HFF-Myc (cell line): ENCODE results near the gene PRKCE.

Source experiments
- DNase-seq: peaks from one replicate; pipeline ENCODE4 v3.0.0-alpha.2; 2011; ENCODE audit warnings: low read depth; ENCODE audit errors: extremely low read depth
- H3K4me3 ChIP-seq: replicated peaks from 2 replicates; pipeline ENCODE4 v1.5.1; 2011; ENCODE audit warnings: low read depth, mild to moderate bottlenecking, control low read depth, low read length
- TF ChIP-seq, protein P1 (sequence below): IDR thresholded peaks from 2 replicates; pipeline ENCODE4 v1.5.1; 2012; ENCODE audit warnings: mild to moderate bottlenecking, low read depth, low read length, control low read depth; ENCODE audit errors: missing control alignments

PRKCE gene

DNA sequence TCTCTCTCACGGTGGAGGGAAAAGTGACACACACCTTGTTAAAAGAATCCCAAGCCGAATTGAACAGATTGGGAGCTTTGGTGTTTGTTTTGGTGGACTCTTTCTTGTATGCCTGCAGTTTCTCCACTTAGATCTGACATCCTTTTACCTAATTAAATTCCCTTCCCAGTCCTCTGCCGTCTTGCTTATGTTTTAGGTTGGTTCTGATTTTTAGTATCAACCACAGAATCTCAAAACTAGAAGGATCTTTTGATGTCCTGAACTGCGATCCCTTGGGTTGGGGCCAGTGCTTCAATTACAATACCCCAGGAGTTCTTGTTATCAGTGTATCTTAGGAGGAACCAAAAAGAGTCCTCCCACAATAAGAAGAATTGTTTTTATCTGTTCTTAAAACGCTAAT, 112.3 kb downstream of the PRKCE start:
- TF ChIP-seq, protein P1, sequence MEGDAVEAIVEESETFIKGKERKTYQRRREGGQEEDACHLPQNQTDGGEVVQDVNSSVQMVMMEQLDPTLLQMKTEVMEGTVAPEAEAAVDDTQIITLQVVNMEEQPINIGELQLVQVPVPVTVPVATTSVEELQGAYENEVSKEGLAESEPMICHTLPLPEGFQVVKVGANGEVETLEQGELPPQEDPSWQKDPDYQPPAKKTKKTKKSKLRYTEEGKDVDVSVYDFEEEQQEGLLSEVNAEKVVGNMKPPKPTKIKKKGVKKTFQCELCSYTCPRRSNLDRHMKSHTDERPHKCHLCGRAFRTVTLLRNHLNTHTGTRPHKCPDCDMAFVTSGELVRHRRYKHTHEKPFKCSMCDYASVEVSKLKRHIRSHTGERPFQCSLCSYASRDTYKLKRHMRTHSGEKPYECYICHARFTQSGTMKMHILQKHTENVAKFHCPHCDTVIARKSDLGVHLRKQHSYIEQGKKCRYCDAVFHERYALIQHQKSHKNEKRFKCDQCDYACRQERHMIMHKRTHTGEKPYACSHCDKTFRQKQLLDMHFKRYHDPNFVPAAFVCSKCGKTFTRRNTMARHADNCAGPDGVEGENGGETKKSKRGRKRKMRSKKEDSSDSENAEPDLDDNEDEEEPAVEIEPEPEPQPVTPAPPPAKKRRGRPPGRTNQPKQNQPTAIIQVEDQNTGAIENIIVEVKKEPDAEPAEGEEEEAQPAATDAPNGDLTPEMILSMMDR: no peak
- no peak overlapping the region for H3K4me3 ChIP-seq
- no peak for DNase-seq

DNA sequence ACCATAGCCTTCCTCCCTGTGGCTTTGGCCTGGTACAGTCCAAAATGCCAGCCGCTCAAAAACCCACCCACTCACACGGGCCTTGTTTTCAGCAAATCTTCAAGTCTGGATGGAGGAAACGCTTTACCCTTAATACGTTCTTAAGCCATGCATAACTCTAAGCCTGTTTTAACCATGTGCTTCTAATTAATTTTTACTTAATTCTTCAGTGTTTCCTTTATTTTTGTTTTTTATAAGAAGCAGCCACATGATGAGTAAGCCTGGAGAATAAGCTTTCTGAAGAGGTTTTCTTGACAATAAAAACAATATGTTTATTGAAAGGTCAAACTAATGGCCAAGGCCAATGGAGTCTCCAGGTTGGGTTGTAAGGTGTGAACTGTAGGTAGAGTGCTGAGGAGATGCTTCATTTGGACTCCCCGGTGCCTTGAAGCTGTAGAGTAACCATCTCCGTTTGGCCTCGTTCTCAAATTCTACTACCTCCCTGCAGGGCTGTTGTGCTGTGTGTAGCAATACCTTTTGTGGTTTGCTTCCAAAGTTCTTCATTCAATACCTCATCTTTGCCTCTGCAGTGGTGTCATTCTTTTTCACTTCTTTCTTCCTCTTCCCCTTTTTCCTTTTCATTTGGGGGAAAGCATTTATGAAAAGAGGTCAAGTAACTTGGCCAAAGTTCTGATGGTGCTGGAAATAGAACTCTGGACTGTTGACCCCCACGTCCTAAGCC, 113.7 kb downstream of the PRKCE start:
- peak; percentile 52 for DNase-seq
- no peak overlapping the region for H3K4me3 ChIP-seq
- TF ChIP-seq, protein P1: no peak

DNA sequence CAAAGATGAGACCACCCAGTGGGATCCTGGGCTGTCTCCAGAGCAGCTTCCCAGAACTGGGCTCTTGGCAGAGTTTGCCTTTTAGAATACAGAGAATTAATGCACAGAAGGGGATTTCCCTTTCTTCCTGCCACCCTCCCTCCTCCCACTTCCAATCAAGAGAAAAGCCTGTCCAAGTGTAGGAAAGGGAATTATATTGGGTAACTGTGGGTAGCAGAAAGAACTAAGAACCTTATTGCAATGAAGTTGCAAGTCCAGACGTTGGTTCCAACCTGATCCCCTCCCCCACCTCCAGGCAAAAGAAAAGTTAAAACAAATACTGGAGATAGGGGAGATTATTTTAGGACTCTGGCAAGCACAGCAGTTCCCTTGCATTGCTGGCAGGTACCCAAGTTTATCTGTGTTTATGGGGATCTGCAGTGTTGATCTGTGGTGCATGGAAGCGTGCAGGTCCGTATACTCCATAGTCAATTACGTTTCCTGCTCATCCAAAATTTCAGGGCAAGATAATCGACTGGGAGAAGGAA, 114.3 kb downstream of the PRKCE start:
- no peak for DNase-seq
- TF ChIP-seq, protein P1: no peak
- no peak overlapping the region for H3K4me3 ChIP-seq

DNA sequence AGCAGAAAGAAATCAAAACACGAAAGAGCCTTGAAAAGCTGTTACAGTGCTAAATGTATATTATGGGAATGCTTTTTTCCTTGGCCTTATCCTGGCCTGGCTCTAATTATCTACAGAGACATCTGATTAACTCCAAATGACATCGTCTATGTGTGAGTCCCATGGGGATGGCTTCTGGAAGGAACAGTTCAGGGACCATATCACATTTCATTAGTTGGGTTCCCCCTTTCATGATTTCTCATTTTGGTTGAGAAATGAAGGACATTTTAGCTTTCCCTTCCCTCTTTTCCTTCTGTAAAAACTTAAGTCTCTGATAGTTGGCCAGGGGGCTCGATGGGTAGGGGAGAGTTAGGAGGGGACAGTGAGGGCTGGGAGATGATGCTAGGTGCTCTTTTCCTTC, 116.7 kb downstream of the PRKCE start:
- no peak for DNase-seq
- TF ChIP-seq, protein P1: no peak
- H3K4me3 ChIP-seq: no peak overlapping the region

DNA sequence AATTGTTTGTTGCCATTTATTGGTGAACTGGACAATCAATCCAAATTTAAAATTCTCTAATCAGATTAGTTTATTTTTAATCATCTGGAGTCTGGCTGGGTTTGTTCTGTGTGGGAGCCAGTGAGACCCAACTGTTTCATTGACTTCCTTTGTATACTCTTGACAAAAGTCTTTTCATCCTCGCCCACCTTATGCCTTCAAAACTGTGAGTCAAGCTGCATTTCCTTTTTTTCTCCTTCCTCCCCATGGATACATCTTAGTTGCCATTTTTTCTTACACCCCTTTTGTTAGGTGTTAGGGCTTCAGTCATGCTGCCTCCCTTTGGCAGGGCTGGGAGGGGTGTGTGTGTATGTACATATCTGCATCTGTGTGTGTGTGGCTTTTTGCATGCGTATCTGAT, 117.6 kb downstream of the PRKCE start:
- DNase-seq: no peak
- TF ChIP-seq, protein P1: no peak
- H3K4me3 ChIP-seq: no peak overlapping the region

DNA sequence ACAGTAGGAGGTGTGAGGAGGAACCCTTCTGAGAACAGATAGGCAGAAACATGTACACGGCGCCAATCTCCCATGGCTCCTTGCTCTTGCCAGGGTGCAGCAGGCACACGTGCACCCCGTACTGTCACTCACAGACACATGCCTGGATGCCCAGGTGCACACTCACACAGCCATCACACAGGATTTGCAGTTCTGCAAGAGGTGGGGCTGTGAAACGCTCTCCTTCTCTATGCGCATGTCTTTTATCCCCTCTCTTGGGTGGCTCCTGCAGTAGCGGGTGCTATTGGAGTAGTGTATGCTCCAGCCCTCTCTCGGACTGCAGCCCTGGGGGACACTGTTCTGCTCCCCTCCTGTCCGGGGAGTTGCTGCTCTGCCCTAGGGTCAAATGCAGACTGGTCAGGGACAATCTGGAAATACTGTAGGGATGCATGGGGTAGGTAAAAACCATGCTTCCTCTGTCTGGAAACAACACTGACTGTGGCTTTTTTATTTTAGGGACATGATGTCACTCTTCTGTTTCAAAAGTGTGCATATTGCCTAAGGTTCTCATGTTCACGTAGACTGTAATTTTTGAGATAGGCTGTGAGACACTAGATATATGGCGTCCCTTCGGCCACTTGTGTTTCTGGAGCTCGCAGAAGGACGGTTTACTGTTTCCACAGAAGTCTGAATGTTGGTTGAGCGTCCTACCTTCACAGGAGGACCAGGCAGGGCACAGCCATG, 118.5 kb downstream of the PRKCE start:
- H3K4me3 ChIP-seq: no peak overlapping the region
- TF ChIP-seq, protein P1: no peak
- no peak for DNase-seq
